Endothelial cell of umbilical vein (primary cell): ENCODE measurements around the gene CLIC4. TPM values are rescaled to one million over a fixed set of nuclear protein-coding genes. Genes with fewer than 3 reads are reported as not detected.

Experiments
- BruUV-seq: library from RNA; stranded (reverse); fragments of 400-500 nt; replicated peaks from 2 replicates; lab custom pipeline; 2021; lab: Mats Ljungman, UMichigan
- CTCF ChIA-PET: fragments of 300-600, 350-600 bp; sonication (Branson Sonifier 250); formaldehyde crosslinking; loops from one replicate; lab custom pipeline; 2021; ENCODE audit warnings: antibody characterized with exemption, inconsistent platforms; lab: Charles Lee
- POLR2A ChIA-PET: fragments of 300-600, 350-600 bp; sonication (Branson Sonifier 250); formaldehyde crosslinking; loops from one replicate; lab custom pipeline; 2021; ENCODE audit warnings: antibody characterized with exemption, inconsistent platforms; lab: Charles Lee
- DNase-seq: peaks from one replicate; pipeline ENCODE4 v3.0.0-alpha.2; 2011; ENCODE audit warnings: low read depth, low spot score
- FAIRE-seq: peaks from 2 replicates; lab custom pipeline; 2011; peaks lifted over from hg19 to GRCh38; lab: Jason Lieb, UNC
- H2AFZ ChIP-seq: 2 replicates; pipeline ENCODE4 v1.6.0; 2012; ENCODE audit warnings: low read depth, low read length, control low read depth, inconsistent platforms
- H3K27ac ChIP-seq: 2 replicates; pipeline ENCODE4 v1.5.1; 2011; ENCODE audit warnings: low read depth, mild to moderate bottlenecking, control low read depth, low read length, moderate library complexity; ENCODE audit not compliant: insufficient read depth
- H3K27me3 ChIP-seq, 2 experiments: 2 replicates each; pipeline versions ENCODE4 v1.6.0 to v1.6.1; 2011; ENCODE audit warnings: low read length in 2 of 2, mixed read lengths in 1 of 2; ENCODE audit not compliant: control insufficient read depth in 2 of 2, insufficient read depth in 2 of 2
- H3K36me3 ChIP-seq, 2 experiments: 2 replicates in 1 of 2; 3 replicates in 1 of 2; pipeline ENCODE4 v1.5.1; 2011; ENCODE audit warnings: low read length in 2 of 2, mild to moderate bottlenecking in 1 of 2, moderate library complexity in 1 of 2; ENCODE audit not compliant: control insufficient read depth in 2 of 2, insufficient read depth in 2 of 2; ENCODE audit errors: extremely low read depth in 1 of 2
- H3K4me1 ChIP-seq: 3 replicates; pipeline ENCODE4 v1.5.1; 2011; ENCODE audit warnings: mild to moderate bottlenecking, low read length; ENCODE audit not compliant: control insufficient read depth, insufficient read depth; ENCODE audit errors: extremely low read depth
- H3K4me2 ChIP-seq: 2 replicates; pipeline ENCODE4 v1.6.1; 2011; ENCODE audit warnings: low read length, control low read depth, mixed read lengths; ENCODE audit not compliant: insufficient read depth
- H3K4me3 ChIP-seq, 3 experiments: fragments of 200-600 bp in 1 of 3; sonication (generic), shearing (Covaris generic) in 1 of 3; replicated peaks in 1 of 3; 2 replicates each; pipeline ENCODE4 v1.5.1; 2011 to 2016; ENCODE audit warnings: control low read depth in 3 of 3, low read length in 3 of 3, mild to moderate bottlenecking in 2 of 3, inconsistent platforms in 1 of 3, low read depth in 1 of 3, moderate library complexity in 1 of 3; ENCODE audit not compliant: insufficient read depth in 1 of 3
- H3K79me2 ChIP-seq: 2 replicates; pipeline ENCODE4 v1.6.0; 2012; ENCODE audit warnings: low read length, inconsistent platforms; ENCODE audit not compliant: control insufficient read depth, insufficient read depth
- H3K9ac ChIP-seq: replicated peaks from 2 replicates; pipeline ENCODE3; 2011; ENCODE audit warnings: low read length, control low read depth; ENCODE audit not compliant: insufficient read depth; ENCODE audit errors: extremely low read depth
- H3K9me1 ChIP-seq: replicated peaks from 3 replicates; pipeline ENCODE4 v1.6.0; 2011; ENCODE audit warnings: mild to moderate bottlenecking, low read length; ENCODE audit not compliant: control insufficient read depth, insufficient read depth; ENCODE audit errors: extremely low read depth
- H3K9me3 ChIP-seq: replicated peaks from 2 replicates; pipeline ENCODE4 v1.5.1; 2012; ENCODE audit warnings: low read length, inconsistent platforms; ENCODE audit not compliant: control insufficient read depth, insufficient read depth
- H4K20me1 ChIP-seq: replicated peaks from 2 replicates; pipeline ENCODE3; 2011; ENCODE audit warnings: mild to moderate bottlenecking, low read length; ENCODE audit not compliant: control insufficient read depth, insufficient read depth; ENCODE audit errors: extremely low read depth
- CTCF ChIP-seq, 2 donors: IDR thresholded peaks; 1 replicate in 1 of 2; 2 replicates in 1 of 2; pipeline ENCODE4 v1.5.1; 2011; ENCODE audit warnings: low read length in 2 of 2, mild to moderate bottlenecking in 2 of 2, moderate library complexity in 2 of 2, control low read depth in 1 of 2, inconsistent platforms in 1 of 2, low read depth in 1 of 2; ENCODE audit not compliant: insufficient read depth in 1 of 2; ENCODE audit errors: extremely low read depth in 1 of 2
- GATA2 ChIP-seq: IDR thresholded peaks from 2 replicates; pipeline ENCODE4 v1.7.0; 2011; ENCODE audit warnings: low read depth, mild to moderate bottlenecking, moderate library complexity, mixed read lengths, low read length; ENCODE audit not compliant: insufficient read length, insufficient read depth
- JUN ChIP-seq: IDR thresholded peaks from 2 replicates; pipeline ENCODE4 v1.6.1; 2011; ENCODE audit warnings: borderline replicate concordance, low read depth; ENCODE audit not compliant: insufficient read length, insufficient read depth
- MAX ChIP-seq: IDR thresholded peaks from 2 replicates; pipeline ENCODE4 v1.6.1; 2011; ENCODE audit not compliant: insufficient read depth, insufficient read length
- MYC ChIP-seq: IDR thresholded peaks from one replicate; pipeline ENCODE4 v1.6.1; 2011; ENCODE audit warnings: mild to moderate bottlenecking, low read depth, low read length
- POLR2A ChIP-seq: IDR thresholded peaks from 2 replicates; pipeline ENCODE4 v1.6.1; 2012; ENCODE audit warnings: low read depth, mild to moderate bottlenecking, control low read depth, low read length
- dilution Hi-C: fragments of 300-500 bp; cut with MboI; formaldehyde crosslinking; loops from one replicate; pipeline ENCODE4 v1.15.0; 2019; ENCODE audit warnings: low sequenced_read_pairs; ENCODE audit not compliant: extremely low pct_ligation_motif_present
- intact Hi-C: fragments of 100-400 bp; cut with micrococcal nuclease; formaldehyde crosslinking; loops from one replicate; pipeline ENCODE4 v1.10.0; 2022
- polyA plus RNA-seq, 4 experiments: library from polyadenylated mRNA; depleted of rRNA in 3 of 4; stranded (reverse) in 3 of 4; unstranded in 1 of 4; fragments of >200 nt; gene quantifications; 2 replicates each; pipeline versions ENCODE4 v1.2.1 to v1.2.3, GENCODE V29; 2011 to 2012; ENCODE audit warnings: missing spikeins in 1 of 4
- total RNA-seq: library from RNA; stranded (reverse); gene quantifications from 2 replicates; pipeline ENCODE4 v1.2.3, GENCODE V29; 2021

CLIC4 gene
- total and polyA plus RNA-seq, 2 donors (not counting 3 experiments of a cell fraction or from before 2014, with no cell fraction given): 97.5 to 330 TPM

GRCh38 chr1:24859063-24860010 lies 114.1 kb downstream of the CLIC4 start:
- Histone ChIP-seq H4K20me1 (no peaks in the 10 kb centered on the region), H3K9me3 (no peaks in the 10 kb centered on the region), H3K4me1 (peaks cover 2% of the 10 kb centered on the region), H3K9me1 (no peaks in the 10 kb centered on the region), H2AFZ (no peak overlapping the region), H3K4me3 (no peak overlapping the region), H3K4me2 (no peak overlapping the region), H3K36me3 (no peaks in the 10 kb centered on the region), H3K79me2 (no peaks in the 10 kb centered on the region), H3K27me3 (no peaks in the 10 kb centered on the region), H3K27ac (no peak overlapping the region), H3K9ac (no peak overlapping the region)
- no peak for TF ChIP-seq JUN
- no peak for TF ChIP-seq MYC
- no peak for TF ChIP-seq MAX
- TF ChIP-seq POLR2A: no peak
- TF ChIP-seq GATA2: no peak
- TF ChIP-seq CTCF (IDR thresholded peaks at IDR 0.05; ENCODE audit: extremely low read depth in 1 of 2, insufficient read depth in 1 of 2, low read depth in 1 of 2, low read length in 2 of 2): no peak
- POLR2A ChIA-PET: no interaction called here
- no TSS peak for BruUV-seq
- intact Hi-C loops: no loop called here
- DNase-seq (no peak), FAIRE-seq (no peak)
- dilution Hi-C loops: no loop called here
- CTCF ChIA-PET: interaction anchor here (0.7 to 2.5 kb wide), 4 partner anchors 11 to 171 kb away, joined by 3 to 10 read pairs (median 4); no protein-coding TSS in a partner anchor
